Ectodermal cell (in vitro differentiated cells): ENCODE results near the gene AJAP1.

ENCODE experiments used
- H3K27ac ChIP-seq: 2 replicates; pipeline ENCODE4 v1.7.0; 2013; ENCODE audit warnings: mild to moderate bottlenecking, low read depth, low read length; ENCODE audit not compliant: insufficient read depth, poor library complexity, severe bottlenecking
- H3K27me3 ChIP-seq: 2 replicates; pipeline ENCODE4 v1.7.0; 2013; ENCODE audit warnings: mild to moderate bottlenecking, low read length; ENCODE audit not compliant: insufficient read depth, control insufficient read depth, poor library complexity, severe bottlenecking
- H3K36me3 ChIP-seq: one replicate; pipeline ENCODE4 v1.7.0; 2013; ENCODE audit warnings: low read length; ENCODE audit not compliant: control insufficient read depth, insufficient read depth
- H3K4me1 ChIP-seq: one replicate; pipeline ENCODE4 v1.7.0; 2013; ENCODE audit warnings: low read length; ENCODE audit not compliant: control insufficient read depth, insufficient read depth
- H3K4me3 ChIP-seq: 2 replicates; pipeline ENCODE4 v1.7.0; 2013; ENCODE audit warnings: low read depth, low read length, control low read depth; ENCODE audit not compliant: insufficient read depth
- H3K9me3 ChIP-seq: 2 replicates; pipeline ENCODE4 v1.7.0; 2013; ENCODE audit warnings: mild to moderate bottlenecking, low read length, moderate library complexity; ENCODE audit not compliant: control insufficient read depth
- WGBS, 2 experiments: methylation state at CpG; one replicate each; pipeline ENCODE4 v1.1.7; 2013; ENCODE audit warnings: missing lambda C conversion rate in 2 of 2; 5-methylcytosine and 5-hydroxymethylcytosine counted together

AJAP1 gene

DNA sequence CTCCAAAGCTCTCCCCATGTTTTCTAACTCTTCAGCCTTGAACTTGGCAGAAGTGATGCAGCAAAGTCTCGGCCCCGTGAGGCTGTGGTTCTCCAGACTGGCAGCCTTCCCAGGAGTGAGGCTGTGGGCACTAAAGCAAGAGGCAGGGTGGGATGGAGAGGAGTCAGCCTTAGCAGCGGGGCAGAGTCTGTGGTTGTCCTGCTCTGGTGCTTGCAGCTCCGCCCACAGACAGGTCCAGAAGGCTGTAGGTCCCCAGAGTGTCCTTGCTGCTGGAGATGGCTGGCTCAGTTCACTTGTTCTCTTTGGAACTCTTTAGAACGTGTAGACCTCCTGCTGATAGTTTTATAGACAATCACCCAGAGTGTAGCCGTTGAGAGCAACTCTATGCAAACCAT is 142.6 kb downstream of the AJAP1 start:
- no peak overlapping the region for H3K4me3 ChIP-seq
- H3K9me3 ChIP-seq, result no peaks in the 10 kb centered on the region
- no peaks in the 10 kb centered on the region for H3K27me3 ChIP-seq
- no peaks in the 10 kb centered on the region for H3K36me3 ChIP-seq
- H3K4me1 ChIP-seq, result no peaks in the 10 kb centered on the region
- 90 to 95% methylated on average over 6 of the region's 6 CpGs for WGBS, 2 experiments
- H3K27ac ChIP-seq, result no peak overlapping the region

DNA sequence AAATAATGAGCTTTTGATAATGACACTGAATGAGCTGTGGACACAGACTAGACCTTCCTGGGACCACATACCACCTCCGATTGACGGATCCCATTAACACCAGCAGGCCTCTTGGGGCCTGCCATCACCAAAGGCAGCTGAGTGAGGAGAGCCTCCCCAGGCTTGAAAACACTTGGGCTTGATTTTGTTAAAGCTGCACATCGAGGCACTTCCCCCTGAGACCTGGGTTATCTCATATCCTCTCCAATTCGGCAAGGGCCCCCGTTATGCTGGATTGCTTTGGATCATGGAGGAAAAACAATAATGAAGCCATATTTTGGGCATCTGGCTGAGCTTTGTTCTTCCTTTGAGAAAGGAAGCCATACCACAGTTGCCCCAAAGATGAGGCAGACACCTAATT is 143.0 kb downstream of the AJAP1 start:
- Histone ChIP-seq H3K4me1 (no peaks in the 10 kb centered on the region), H3K27ac (no peak overlapping the region), H3K9me3 (no peaks in the 10 kb centered on the region), H3K27me3 (no peaks in the 10 kb centered on the region), H3K36me3 (no peaks in the 10 kb centered on the region), H3K4me3 (no peak overlapping the region)
- WGBS, 2 experiments, result 91 to 93% methylated on average over 5 of the region's 5 CpGs

DNA sequence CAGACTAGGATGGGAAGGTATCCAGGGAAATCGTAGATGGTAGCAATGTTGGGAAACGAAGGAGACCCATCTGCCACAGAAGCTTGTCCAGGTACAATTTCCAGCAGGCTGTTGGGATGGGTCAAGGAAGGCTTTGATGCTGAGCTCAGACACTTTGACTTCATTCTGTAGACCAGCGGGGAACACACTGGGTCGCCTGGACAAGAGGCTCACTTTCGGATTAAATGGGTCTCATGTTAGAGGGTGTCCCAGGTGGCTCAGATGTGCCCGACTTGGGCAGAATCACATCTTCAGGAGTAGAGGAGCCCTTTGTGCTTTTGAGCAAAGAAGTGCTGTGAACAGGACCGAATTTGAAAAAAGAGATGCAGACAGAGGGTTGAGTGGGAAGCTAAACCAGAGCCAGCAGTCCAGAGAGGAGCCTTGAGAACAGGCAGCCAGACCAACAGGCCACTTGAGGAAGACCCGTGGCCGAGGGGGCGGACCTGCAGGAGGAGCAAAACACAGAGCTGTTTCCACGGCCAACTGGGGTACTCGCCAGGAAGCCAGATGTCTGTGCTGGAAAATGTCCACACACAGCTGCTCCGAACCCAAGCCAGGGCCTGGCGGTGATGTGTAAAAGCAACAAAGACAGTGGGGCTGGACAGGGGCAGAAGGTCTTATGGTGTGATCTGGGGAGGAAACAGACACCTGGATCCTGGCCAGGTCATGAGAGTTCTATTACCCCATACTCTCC is 146.9 kb downstream of the AJAP1 start:
- Histone ChIP-seq H3K9me3 (no peaks in the 10 kb centered on the region), H3K4me3 (no peak overlapping the region), H3K27ac (no peak overlapping the region), H3K36me3 (no peaks in the 10 kb centered on the region), H3K27me3 (no peaks in the 10 kb centered on the region), H3K4me1 (no peaks in the 10 kb centered on the region)
- 87 to 92% methylated on average over 14 of the region's 14 CpGs for WGBS, 2 experiments

DNA sequence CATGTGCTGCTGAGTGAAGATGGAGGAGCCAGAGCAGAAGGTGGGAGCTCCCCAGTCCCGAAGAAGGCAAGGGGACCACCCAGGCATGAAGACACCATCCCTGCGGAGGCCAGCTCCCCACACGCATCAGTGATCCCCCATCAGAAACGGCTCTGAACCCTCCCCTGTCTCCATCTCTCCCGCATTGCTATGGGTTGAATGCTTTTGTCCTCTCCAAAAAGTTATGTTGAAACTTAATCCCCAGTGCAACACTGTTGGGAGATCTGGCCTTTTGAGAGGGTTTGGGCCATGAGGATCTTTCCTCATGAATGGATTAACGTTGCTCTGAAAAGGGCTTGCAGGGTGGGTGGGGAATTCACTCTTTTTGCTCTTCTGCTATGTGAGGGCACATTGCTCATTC is 147.6 kb downstream of the AJAP1 start:
- Histone ChIP-seq H3K9me3 (no peaks in the 10 kb centered on the region), H3K27ac (no peak overlapping the region), H3K36me3 (no peaks in the 10 kb centered on the region), H3K27me3 (no peaks in the 10 kb centered on the region), H3K4me3 (no peak overlapping the region), H3K4me1 (no peaks in the 10 kb centered on the region)
- 92 to 96% methylated on average over 6 of the region's 6 CpGs for WGBS, 2 experiments

DNA sequence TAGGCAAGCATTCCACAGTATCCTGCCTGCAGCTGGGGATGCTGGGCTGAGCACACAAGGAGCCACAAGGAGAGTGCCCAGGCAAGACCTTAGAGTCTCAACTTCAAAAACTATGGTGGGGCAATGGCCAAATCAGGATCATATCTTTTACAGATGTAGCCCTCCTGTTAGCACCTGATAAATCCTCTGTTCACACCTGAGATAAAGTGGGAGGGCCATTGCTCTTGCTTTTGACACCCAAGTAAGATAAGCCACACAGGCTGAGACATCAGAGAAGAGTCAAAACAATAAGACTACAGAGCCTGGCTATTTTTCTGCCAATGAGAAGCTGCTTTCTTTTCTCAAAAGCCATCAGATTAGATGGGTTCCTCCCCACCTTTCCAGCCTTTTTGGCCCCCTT is 148.9 kb downstream of the AJAP1 start:
- Histone ChIP-seq H3K36me3 (no peaks in the 10 kb centered on the region), H3K9me3 (no peaks in the 10 kb centered on the region), H3K27me3 (no peaks in the 10 kb centered on the region), H3K4me3 (no peak overlapping the region), H3K4me1 (no peaks in the 10 kb centered on the region), H3K27ac (no peak overlapping the region)

DNA sequence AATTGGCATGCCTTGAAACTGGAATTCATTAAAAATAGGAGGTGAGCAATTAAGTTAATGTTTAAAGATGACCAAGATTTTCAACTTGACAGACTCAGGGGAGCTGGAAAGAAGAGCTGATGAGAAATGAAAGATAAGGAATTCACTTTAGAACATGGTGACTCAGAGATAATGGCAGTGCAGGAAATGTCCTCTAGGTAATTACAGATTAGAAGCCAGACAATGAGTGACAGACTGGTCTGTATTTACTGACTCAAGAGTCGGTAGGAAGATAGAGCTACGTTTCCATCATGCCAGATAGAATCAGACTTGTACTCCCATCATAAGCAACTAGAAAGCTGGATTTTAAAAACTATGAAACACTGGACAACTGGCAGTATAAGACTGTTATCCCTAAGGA is 151.6 kb downstream of the AJAP1 start:
- Histone ChIP-seq H3K36me3 (no peaks in the 10 kb centered on the region), H3K9me3 (no peaks in the 10 kb centered on the region), H3K4me3 (no peak overlapping the region), H3K4me1 (no peaks in the 10 kb centered on the region), H3K27me3 (no peaks in the 10 kb centered on the region), H3K27ac (no peak overlapping the region)
- WGBS, 2 experiments, result 93 to 100% methylated on average over 2 of the region's 2 CpGs

DNA sequence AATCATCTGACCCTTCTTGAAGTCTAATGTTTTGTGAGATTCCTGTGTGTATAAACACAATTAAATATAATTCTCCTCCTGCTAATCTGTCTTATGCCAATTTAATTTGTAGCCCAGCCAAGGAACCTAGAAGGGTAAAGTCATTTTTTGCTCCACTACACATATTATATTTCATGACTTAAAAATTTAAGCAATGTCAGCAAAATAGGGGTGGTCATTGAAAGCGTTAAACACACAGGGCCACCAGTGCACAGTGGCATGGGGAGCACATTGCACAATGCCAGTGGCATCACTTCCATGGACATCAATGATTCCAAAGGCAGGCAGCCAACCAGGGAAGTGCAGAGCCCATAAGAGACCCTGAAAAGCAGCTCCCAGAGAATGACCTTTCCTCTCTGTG is 166.1 kb downstream of the AJAP1 start:
- Histone ChIP-seq H3K4me3 (no peak overlapping the region), H3K4me1 (no peaks in the 10 kb centered on the region), H3K27ac (no peak overlapping the region), H3K27me3 (no peaks in the 10 kb centered on the region), H3K36me3 (no peaks in the 10 kb centered on the region), H3K9me3 (no peaks in the 10 kb centered on the region)
- WGBS, 2 experiments, result 96 to 98% methylated on average over 1 of the region's 1 CpG

DNA sequence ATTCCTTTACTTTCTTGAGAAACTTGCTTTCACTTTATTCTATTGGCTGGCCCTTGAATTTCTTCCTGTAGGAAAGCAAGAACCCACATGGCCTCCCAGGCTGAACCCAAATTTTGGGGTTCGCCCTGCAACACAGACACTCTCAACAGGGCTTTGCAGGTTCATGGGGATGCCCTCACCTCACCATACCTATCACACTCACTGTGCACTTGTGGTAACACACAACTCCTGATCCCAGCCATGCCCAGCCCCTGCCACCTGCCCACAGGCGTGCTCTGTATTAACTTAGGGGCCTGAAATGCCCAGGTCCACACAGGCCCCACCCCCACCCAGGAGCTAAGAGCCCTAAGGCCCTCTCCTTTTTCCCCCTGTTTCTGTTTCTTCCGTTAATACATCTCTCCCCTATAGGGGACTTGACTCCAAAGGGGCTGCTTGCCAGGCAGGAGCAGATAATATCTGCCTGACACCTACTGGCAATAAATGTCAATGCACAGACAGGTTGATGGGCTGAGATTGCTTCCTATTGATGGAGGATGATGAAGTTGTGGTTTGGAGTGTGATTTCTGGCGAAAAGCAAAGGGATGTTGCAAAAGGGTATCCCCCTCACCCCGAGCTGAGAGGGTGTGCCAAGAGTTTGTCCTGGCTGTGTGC is 171.5 kb downstream of the AJAP1 start:
- H3K27ac ChIP-seq, result no peak overlapping the region
- no peaks in the 10 kb centered on the region for H3K4me1 ChIP-seq
- H3K36me3 ChIP-seq, result no peaks in the 10 kb centered on the region
- H3K9me3 ChIP-seq, result no peaks in the 10 kb centered on the region
- 63 to 67% methylated on average over 5 of the region's 5 CpGs for WGBS, 2 experiments
- H3K27me3 ChIP-seq, result no peaks in the 10 kb centered on the region
- H3K4me3 ChIP-seq, result no peak overlapping the region

DNA sequence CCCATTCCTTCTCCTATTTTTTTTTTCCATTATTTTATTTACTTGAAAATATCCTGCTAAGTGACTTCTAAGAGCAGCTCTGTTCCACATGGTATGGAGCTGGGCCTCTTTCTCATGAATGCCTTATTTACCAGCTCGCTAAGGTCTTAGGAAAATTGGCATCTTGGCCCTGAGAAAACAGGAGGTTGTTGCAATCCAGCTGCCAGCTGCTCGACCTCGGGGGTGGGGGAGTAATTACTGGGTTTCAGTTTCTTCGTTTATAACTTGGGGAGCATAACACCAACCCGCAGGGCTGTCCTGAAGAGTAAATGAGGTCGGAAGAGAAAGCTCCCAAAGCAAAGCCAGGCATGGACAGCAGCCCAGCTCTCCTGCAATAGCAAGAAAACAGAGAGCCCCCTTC is 176.3 kb downstream of the AJAP1 start:
- Histone ChIP-seq H3K4me3 (no peak overlapping the region), H3K4me1 (no peaks in the 10 kb centered on the region), H3K36me3 (no peaks in the 10 kb centered on the region), H3K9me3 (no peaks in the 10 kb centered on the region), H3K27ac (no peak overlapping the region), H3K27me3 (no peaks in the 10 kb centered on the region)
- 82 to 84% methylated on average over 6 of the region's 6 CpGs for WGBS, 2 experiments

DNA sequence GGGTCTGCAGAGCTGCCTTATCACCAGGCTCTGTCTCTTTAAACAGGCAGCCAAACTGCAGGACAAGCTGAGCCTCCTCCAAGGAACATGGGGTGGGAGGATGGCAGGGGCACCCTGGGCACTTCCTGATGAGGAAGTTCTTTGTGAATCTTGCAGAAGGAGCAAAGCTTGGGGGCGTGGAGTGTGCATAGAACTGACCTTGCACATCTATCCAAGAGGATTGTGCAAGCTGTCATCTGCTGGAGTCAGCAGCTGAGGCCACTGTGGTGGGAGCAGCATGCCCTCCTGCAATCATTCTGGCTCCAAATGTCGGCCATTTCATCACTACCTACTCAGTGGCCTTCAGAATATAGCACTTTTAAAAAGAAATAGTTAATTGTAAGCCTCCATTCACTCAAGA is 182.2 kb downstream of the AJAP1 start:
- Histone ChIP-seq H3K27ac (no peak overlapping the region), H3K27me3 (no peaks in the 10 kb centered on the region), H3K9me3 (no peaks in the 10 kb centered on the region), H3K4me3 (no peak overlapping the region), H3K4me1 (no peaks in the 10 kb centered on the region), H3K36me3 (no peaks in the 10 kb centered on the region)
- WGBS, 2 experiments, result 81 to 96% methylated on average over 2 of the region's 2 CpGs
